Measurements from ENCODE around the gene JUNB.

JUNB gene

GRCh38 chr19:12791345-12792050 lies at the start of gene JUNB:
TSS of gene JUNB (plus strand) at chr19:12791486. CDS start at chr19:12791772, 286 bp downstream.
- peak; percentile 99 for DNase-seq

GRCh38 chr19:12745166-12745897 lies 46.0 kb upstream of the JUNB start:
- no peak for DNase-seq

GRCh38 chr19:12748489-12748888 lies 42.8 kb upstream of the JUNB start:
- DNase-seq, result no peak

GRCh38 chr19:12749938-12750521 lies 41.3 kb upstream of the JUNB start:
- DNase-seq, result no peak

- no peak for DNase-seq
These were observed 40.4 kb upstream of the JUNB start for GRCh38 chr19:12750851-12751250.

GRCh38 chr19:12751635-12752034 lies 39.7 kb upstream of the JUNB start, which contains the start of gene BEST2:
TSS of gene BEST2 (plus strand) at chr19:12751791. CDS start at chr19:12752593, 802 bp downstream.
- no peak for DNase-seq

- no peak for DNase-seq
These were observed 39.1 kb upstream of the JUNB start for GRCh38 chr19:12752056-12752781.

- no peak for DNase-seq
These were observed 36.7 kb upstream of the JUNB start for GRCh38 chr19:12754465-12755196.

GRCh38 chr19:12756150-12756883 lies 35.0 kb upstream of the JUNB start:
- DNase-seq, result no peak

GRCh38 chr19:12757544-12758274 lies 33.6 kb upstream of the JUNB start:
- DNase-seq, result peak; percentile 64

- no peak for DNase-seq
These were observed 31.6 kb upstream of the JUNB start for GRCh38 chr19:12759686-12760085.

GRCh38 chr19:12763100-12763499 lies 28.2 kb upstream of the JUNB start:
- no peak for DNase-seq

- no peak for DNase-seq
These were observed 26.6 kb upstream of the JUNB start for GRCh38 chr19:12764698-12765097.

GRCh38 chr19:12766051-12766521 lies 25.2 kb upstream of the JUNB start:
- peak; percentile 84 for DNase-seq

- no peak for DNase-seq
These were observed 24.1 kb upstream of the JUNB start for GRCh38 chr19:12767150-12767549.

- DNase-seq, result no peak
These were observed 23.6 kb upstream of the JUNB start for GRCh38 chr19:12767666-12768065.

GRCh38 chr19:12769689-12770088 lies 21.6 kb upstream of the JUNB start:
- DNase-seq, result peak; percentile 80

GRCh38 chr19:12770922-12771321 lies 20.4 kb upstream of the JUNB start:
- no peak for DNase-seq

GRCh38 chr19:12772323-12772722 lies 19.0 kb upstream of the JUNB start:
- no peak for DNase-seq

GRCh38 chr19:12773571-12773970 lies 17.7 kb upstream of the JUNB start:
- no peak for DNase-seq
